Measurements from ENCODE around the gene CLCC1.

GRCh38 chr1:108957888-108958287 lies 5.4 kb downstream of the CLCC1 start:
- TF ChIP-seq, protein P1, sequence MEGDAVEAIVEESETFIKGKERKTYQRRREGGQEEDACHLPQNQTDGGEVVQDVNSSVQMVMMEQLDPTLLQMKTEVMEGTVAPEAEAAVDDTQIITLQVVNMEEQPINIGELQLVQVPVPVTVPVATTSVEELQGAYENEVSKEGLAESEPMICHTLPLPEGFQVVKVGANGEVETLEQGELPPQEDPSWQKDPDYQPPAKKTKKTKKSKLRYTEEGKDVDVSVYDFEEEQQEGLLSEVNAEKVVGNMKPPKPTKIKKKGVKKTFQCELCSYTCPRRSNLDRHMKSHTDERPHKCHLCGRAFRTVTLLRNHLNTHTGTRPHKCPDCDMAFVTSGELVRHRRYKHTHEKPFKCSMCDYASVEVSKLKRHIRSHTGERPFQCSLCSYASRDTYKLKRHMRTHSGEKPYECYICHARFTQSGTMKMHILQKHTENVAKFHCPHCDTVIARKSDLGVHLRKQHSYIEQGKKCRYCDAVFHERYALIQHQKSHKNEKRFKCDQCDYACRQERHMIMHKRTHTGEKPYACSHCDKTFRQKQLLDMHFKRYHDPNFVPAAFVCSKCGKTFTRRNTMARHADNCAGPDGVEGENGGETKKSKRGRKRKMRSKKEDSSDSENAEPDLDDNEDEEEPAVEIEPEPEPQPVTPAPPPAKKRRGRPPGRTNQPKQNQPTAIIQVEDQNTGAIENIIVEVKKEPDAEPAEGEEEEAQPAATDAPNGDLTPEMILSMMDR (IDR thresholded peaks at IDR 0.05) = no peak
- TF ChIP-seq POLR2A (IDR thresholded peaks at IDR 0.05) = no peak
